ENCODE measurements around the gene CNTN1. TPM values are rescaled to one million over a fixed set of nuclear protein-coding genes. Genes with fewer than 3 reads are reported as not detected.

The CNTN1 gene
- total RNA-seq, 1 experiment from 2014 or later = 3.0 TPM

- Histone ChIP-seq H3K9me2 (ENCODE audit: insufficient read depth) (no peaks in the 10 kb centered on the region), H3K9ac (ENCODE audit: low read length) (no peak overlapping the region), H3K4me3 (replicated peaks in 1 of 2; ENCODE audit: low read depth in 1 of 2, low read length in 2 of 2) (no peak overlapping the region), H3K4me1 (ENCODE audit: control insufficient read depth in 1 of 2, insufficient read depth in 2 of 2, low read length in 2 of 2) (no peaks in the 10 kb centered on the region), H3K4me2 (ENCODE audit: low read length) (no peak overlapping the region), H3K79me2 (ENCODE audit: insufficient read depth, low read length) (no peaks in the 10 kb centered on the region), H4K20me1 (ENCODE audit: insufficient read depth) (no peaks in the 10 kb centered on the region), H3K27ac (ENCODE audit: low read depth, low read length) (no peak overlapping the region), H3K27me3 (ENCODE audit: insufficient read depth, low read length) (no peaks in the 10 kb centered on the region), H2AFZ (ENCODE audit: low read depth, low read length, poor library complexity, severe bottlenecking) (no peak overlapping the region), H3K9me3 (ENCODE audit: control insufficient read depth in 1 of 2, insufficient read depth in 1 of 2, low read depth in 1 of 2, low read length in 2 of 2) (no peaks in the 10 kb centered on the region), H3K36me3 (ENCODE audit: control insufficient read depth in 1 of 2, insufficient read depth in 2 of 2, low read length in 2 of 2) (no peaks in the 10 kb centered on the region)
- no peak for TF ChIP-seq ZBTB33 (IDR thresholded peaks at IDR 0.05; ENCODE audit: extremely low read depth, insufficient replicate concordance, low read length)
- TF ChIP-seq FOSL1 (IDR thresholded peaks at IDR 0.05; ENCODE audit: low read depth) = no peak
- no peak for TF ChIP-seq SIN3A (IDR thresholded peaks at IDR 0.05; ENCODE audit: low read depth)
- TF ChIP-seq YY1 (IDR thresholded peaks at IDR 0.05; ENCODE audit: extremely low read depth, insufficient replicate concordance, low read depth, low read length) = no peak
- intact Hi-C loops (cut with micrococcal nuclease) = no loop called here
- DNase-seq (ENCODE audit: low read depth, low spot score) = no peak
- CTCF ChIA-PET = no interaction called here
- POLR2A ChIA-PET = no interaction called here
- ATAC-seq = no peak
- no TSS peak for BruUV-seq (replicated peaks)
- RAD21 ChIA-PET (ENCODE audit: low non-redundant PET in 1 of 2, low total read pairs in 2 of 2, uncharacterized antibody in 2 of 2, unreplicated experiment in 2 of 2) = no interaction called here
These were observed 420.7 kb downstream of the CNTN1 start for GRCh38 chr12:41112903-41113302.

GRCh38 chr12:41120211-41120610 is 428.0 kb downstream of the CNTN1 start:
- Histone ChIP-seq H4K20me1 (ENCODE audit: insufficient read depth) (no peaks in the 10 kb centered on the region), H3K9me3 (ENCODE audit: control insufficient read depth in 1 of 2, insufficient read depth in 1 of 2, low read depth in 1 of 2, low read length in 2 of 2) (no peaks in the 10 kb centered on the region), H3K4me3 (replicated peaks in 1 of 2; ENCODE audit: low read depth in 1 of 2, low read length in 2 of 2) (no peak overlapping the region), H3K9me2 (ENCODE audit: insufficient read depth) (no peaks in the 10 kb centered on the region), H3K4me1 (ENCODE audit: control insufficient read depth in 1 of 2, insufficient read depth in 2 of 2, low read length in 2 of 2) (no peaks in the 10 kb centered on the region), H2AFZ (ENCODE audit: low read depth, low read length, poor library complexity, severe bottlenecking) (no peak overlapping the region), H3K27ac (ENCODE audit: low read depth, low read length) (no peak overlapping the region), H3K27me3 (ENCODE audit: insufficient read depth, low read length) (no peaks in the 10 kb centered on the region), H3K36me3 (ENCODE audit: control insufficient read depth in 1 of 2, insufficient read depth in 2 of 2, low read length in 2 of 2) (no peaks in the 10 kb centered on the region), H3K9ac (ENCODE audit: low read length) (no peak overlapping the region), H3K79me2 (ENCODE audit: insufficient read depth, low read length) (no peaks in the 10 kb centered on the region), H3K4me2 (ENCODE audit: low read length) (no peak overlapping the region)
- intact Hi-C loops (cut with micrococcal nuclease) = no loop called here
- no peak for DNase-seq (ENCODE audit: low read depth, low spot score)
- POLR2A ChIA-PET = no interaction called here
- no peak for TF ChIP-seq POLR2A (IDR thresholded peaks at IDR 0.05; ENCODE audit: borderline replicate concordance, extremely low read depth, insufficient read depth, insufficient read length)
- no TSS peak for BruUV-seq (replicated peaks)
- CTCF ChIA-PET = no interaction called here
- ATAC-seq = no peak
- RAD21 ChIA-PET (ENCODE audit: low non-redundant PET in 1 of 2, low total read pairs in 2 of 2, uncharacterized antibody in 2 of 2, unreplicated experiment in 2 of 2) = no interaction called here

Data from HCT116 (cell line).